Fibroblast of lung (primary cell): ENCODE results near the gene FRY. TPM values are rescaled to one million over a fixed set of nuclear protein-coding genes. Genes with fewer than 3 reads are reported as not detected.

ENCODE experiments used
- DNase-seq, 2 donors: peaks; one replicate each; pipeline versions ENCODE4 v3.0.0 to v3.0.0-alpha.2; 2010; ENCODE audit warnings: low read depth in 2 of 2
- H2AFZ ChIP-seq: 2 replicates; pipeline ENCODE4 v1.5.1; 2012; ENCODE audit warnings: low read length, control low read depth, inconsistent platforms
- H3K27ac ChIP-seq: 2 replicates; pipeline ENCODE4 v1.5.1; 2011; ENCODE audit warnings: low read length, control low read depth; ENCODE audit not compliant: insufficient read depth
- H3K27me3 ChIP-seq: 2 replicates; pipeline ENCODE4 v1.5.1; 2011; ENCODE audit warnings: mild to moderate bottlenecking, low read length; ENCODE audit not compliant: control insufficient read depth, insufficient read depth
- H3K36me3 ChIP-seq: 2 replicates; pipeline ENCODE4 v1.5.1; 2011; ENCODE audit warnings: low read length; ENCODE audit not compliant: control insufficient read depth, insufficient read depth
- H3K4me1 ChIP-seq: 2 replicates; pipeline ENCODE4 v1.5.1; 2011; ENCODE audit warnings: low read length; ENCODE audit not compliant: control insufficient read depth, insufficient read depth; ENCODE audit errors: extremely low read depth
- H3K4me2 ChIP-seq: 2 replicates; pipeline ENCODE4 v1.5.1; 2011; ENCODE audit warnings: low read length, control low read depth; ENCODE audit not compliant: insufficient read depth; ENCODE audit errors: extremely low read depth
- H3K4me3 ChIP-seq, 4 experiments: fragments of 200-600 bp in 1 of 4; sonication (generic) in 1 of 4; replicated peaks in 1 of 4; 2 replicates each; pipeline ENCODE4 v1.5.1; 2011 to 2016; ENCODE audit warnings: low read length in 4 of 4, low read depth in 3 of 4, mild to moderate bottlenecking in 3 of 4, control low read depth in 2 of 4, inconsistent platforms in 1 of 4, mixed read lengths in 1 of 4; ENCODE audit not compliant: insufficient read depth in 1 of 4; ENCODE audit errors: control extremely low read depth in 1 of 4
- H3K79me2 ChIP-seq: 2 replicates; pipeline ENCODE4 v1.5.1; 2012; ENCODE audit warnings: mild to moderate bottlenecking, low read length, inconsistent platforms; ENCODE audit not compliant: control insufficient read depth, insufficient read depth
- H3K9ac ChIP-seq: 2 replicates; pipeline ENCODE4 v1.5.1; 2011; ENCODE audit warnings: mild to moderate bottlenecking, low read length, control low read depth; ENCODE audit not compliant: insufficient read depth
- H3K9me3 ChIP-seq: 2 replicates; pipeline ENCODE4 v1.5.1; 2012; ENCODE audit warnings: low read depth, low read length; ENCODE audit not compliant: control insufficient read depth, insufficient read depth
- H4K20me1 ChIP-seq: 2 replicates; pipeline ENCODE4 v1.5.1; 2011; ENCODE audit warnings: low read length; ENCODE audit not compliant: control insufficient read depth, insufficient read depth; ENCODE audit errors: extremely low read depth
- CTCF ChIP-seq, 2 donors: IDR thresholded peaks in 1 of 2; conservative IDR thresholded peaks in 1 of 2; 1 replicate in 1 of 2; 2 replicates in 1 of 2; pipeline ENCODE4 v1.5.1; 2011 to 2012; ENCODE audit warnings: low read length in 2 of 2, control low read depth in 1 of 2, inconsistent platforms in 1 of 2, low read depth in 1 of 2, mild to moderate bottlenecking in 1 of 2
- EZH2 ChIP-seq: IDR thresholded peaks from 2 replicates; pipeline ENCODE4 v1.5.1; 2012; ENCODE audit warnings: low read length, control low read depth, mild to moderate bottlenecking; ENCODE audit errors: missing control alignments
- polyA plus RNA-seq, 2 donors: library from polyadenylated mRNA; depleted of rRNA in 1 of 2; stranded (reverse) in 1 of 2; unstranded in 1 of 2; fragments of >200 nt; gene quantifications; 2 replicates each; pipeline ENCODE4 v1.2.1, GENCODE V29; 2011 to 2012; ENCODE audit warnings: missing spikeins in 1 of 2
- total RNA-seq: library from RNA; depleted of rRNA; stranded (reverse); fragments of >200 nt; gene quantifications from 2 replicates; pipeline ENCODE4 v1.2.1, GENCODE V29; 2014

Gene FRY
- total and polyA plus RNA-seq, 2 donors (not counting 1 experiment from before 2014, with no cell fraction given): 8.8 to 18.3 TPM

- no peaks in the 10 kb centered on the region for H3K36me3 ChIP-seq
- H3K9me3 ChIP-seq: no peaks in the 10 kb centered on the region
- DNase-seq: no peak
- H3K9ac ChIP-seq: no peak overlapping the region
- TF ChIP-seq CTCF (conservative IDR thresholded peaks at IDR 0.05 in 1 of 2, IDR thresholded peaks at IDR 0.05 in 1 of 2; ENCODE audit: low read depth in 1 of 2, low read length in 2 of 2) (no peak), EZH2 (no peak)
- H4K20me1 ChIP-seq: no peaks in the 10 kb centered on the region
- no peaks in the 10 kb centered on the region for H3K4me1 ChIP-seq
- H3K27ac ChIP-seq: no peak overlapping the region
- H3K4me2 ChIP-seq: no peak overlapping the region
- no peak overlapping the region for H3K4me3 ChIP-seq
- H2AFZ ChIP-seq: no peak overlapping the region
- H3K27me3 ChIP-seq: peaks cover 5% of the 10 kb centered on the region
- H3K79me2 ChIP-seq: no peaks in the 10 kb centered on the region
Measured at GRCh38 chr13:32298695-32299094, 267.1 kb downstream of the FRY start.

- no peaks in the 10 kb centered on the region for H3K79me2 ChIP-seq
- DNase-seq: no peak
- H3K9ac ChIP-seq: no peak overlapping the region
- no peaks in the 10 kb centered on the region for H3K36me3 ChIP-seq
- TF ChIP-seq EZH2 (no peak), CTCF (conservative IDR thresholded peaks at IDR 0.05 in 1 of 2, IDR thresholded peaks at IDR 0.05 in 1 of 2; ENCODE audit: low read depth in 1 of 2, low read length in 2 of 2) (no peak)
- no peak overlapping the region for H3K4me2 ChIP-seq
- H3K4me1 ChIP-seq: no peaks in the 10 kb centered on the region
- H3K27me3 ChIP-seq: peaks cover 5% of the 10 kb centered on the region
- H3K9me3 ChIP-seq: no peaks in the 10 kb centered on the region
- no peak overlapping the region for H2AFZ ChIP-seq
- no peak overlapping the region for H3K4me3 ChIP-seq
- H4K20me1 ChIP-seq: no peaks in the 10 kb centered on the region
- no peak overlapping the region for H3K27ac ChIP-seq
Measured at GRCh38 chr13:32299893-32300292, 268.3 kb downstream of the FRY start.

GRCh38 chr13:32300406-32300805 lies 268.8 kb downstream of the FRY start:
- no peaks in the 10 kb centered on the region for H3K4me1 ChIP-seq
- H3K4me2 ChIP-seq: no peak overlapping the region
- H4K20me1 ChIP-seq: no peaks in the 10 kb centered on the region
- H2AFZ ChIP-seq: no peak overlapping the region
- no peak overlapping the region for H3K4me3 ChIP-seq
- peaks cover 5% of the 10 kb centered on the region for H3K27me3 ChIP-seq
- no peaks in the 10 kb centered on the region for H3K9me3 ChIP-seq
- no peak overlapping the region for H3K9ac ChIP-seq
- H3K36me3 ChIP-seq: no peaks in the 10 kb centered on the region
- TF ChIP-seq CTCF (conservative IDR thresholded peaks at IDR 0.05 in 1 of 2, IDR thresholded peaks at IDR 0.05 in 1 of 2; ENCODE audit: low read depth in 1 of 2, low read length in 2 of 2): no peak
- no peak for TF ChIP-seq EZH2
- DNase-seq: no peak
- H3K27ac ChIP-seq: no peak overlapping the region
- no peaks in the 10 kb centered on the region for H3K79me2 ChIP-seq
